ENCODE measurements around the gene DLK2.

DLK2 gene

DNA sequence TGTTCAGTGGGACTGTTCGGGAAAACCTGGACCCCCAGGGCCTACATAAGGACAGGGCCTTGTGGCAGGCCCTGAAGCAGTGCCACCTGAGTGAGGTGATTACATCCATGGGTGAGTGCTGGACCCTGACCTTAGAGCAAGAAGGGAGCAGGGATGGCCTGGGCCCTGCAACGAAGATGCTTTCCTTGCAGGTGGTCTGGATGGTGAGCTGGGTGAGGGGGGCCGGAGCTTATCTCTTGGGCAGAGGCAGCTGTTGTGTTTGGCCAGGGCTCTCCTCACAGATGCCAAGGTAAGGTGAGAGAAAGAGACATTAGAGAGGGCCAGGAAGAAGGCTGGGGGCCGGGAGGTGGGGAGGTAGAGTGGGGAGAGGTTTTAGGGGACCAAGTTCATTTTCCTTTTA, 6.4 kb downstream of the DLK2 start:
- no peak overlapping the region for H3K9ac ChIP-seq (ENCODE audit: low read depth, low read length, poor library complexity)
- no peaks in the 10 kb centered on the region for H3K9me3 ChIP-seq (replicated peaks in 1 of 2; ENCODE audit: control insufficient read depth in 2 of 2, insufficient read depth in 1 of 2, low read depth in 1 of 2, low read length in 2 of 2)
- no peaks in the 10 kb centered on the region for H3K4me1 ChIP-seq (ENCODE audit: control insufficient read depth in 2 of 2, insufficient read depth in 1 of 2, low read depth in 1 of 2, low read length in 2 of 2)
- peaks cover 37 to 74% of the 10 kb centered on the region in 2 donors for H3K36me3 ChIP-seq (replicated peaks in 1 of 2; ENCODE audit: control insufficient read depth in 2 of 2, insufficient read depth in 2 of 2, low read length in 2 of 2)
- no peak overlapping the region for H3K18ac ChIP-seq (ENCODE audit: low read length)
- no peak overlapping the region for H2BK15ac ChIP-seq (ENCODE audit: low read length)
- no peak for DNase-seq (ENCODE audit: low spot score)
- H2AK5ac ChIP-seq (ENCODE audit: low read depth, low read length): no peak overlapping the region
- H3K27ac ChIP-seq (replicated peaks; ENCODE audit: low read length): no peak overlapping the region
- H2AFZ ChIP-seq (ENCODE audit: low read length): no peak overlapping the region
- no peak overlapping the region for H2BK12ac ChIP-seq (ENCODE audit: low read length)
- no peaks in the 10 kb centered on the region for H3K79me1 ChIP-seq (ENCODE audit: low read depth, low read length)
- no peak overlapping the region for H2BK120ac ChIP-seq (ENCODE audit: low read depth, low read length)
- WGBS, 2 donors (ENCODE audit: extremely low coverage in 2 of 2, insufficient read length in 2 of 2, insufficient replicate concordance in 1 of 2): no CpG with 5 or more reads among the region's 4 CpGs
- no peak overlapping the region for H4K8ac ChIP-seq (ENCODE audit: low read depth, low read length)
- H2BK5ac ChIP-seq (ENCODE audit: low read length): no peak overlapping the region
- no peak overlapping the region for H3K4ac ChIP-seq (ENCODE audit: low read length)
- no peak overlapping the region for H3K14ac ChIP-seq (ENCODE audit: low read length)
- no peaks in the 10 kb centered on the region for H3K27me3 ChIP-seq (ENCODE audit: control insufficient read depth in 3 of 3, insufficient read depth in 3 of 3, low read depth in 1 of 3, low read length in 3 of 3)
- H3K23ac ChIP-seq (ENCODE audit: low read depth, low read length, poor library complexity): no peak overlapping the region
- H3K4me3 ChIP-seq (ENCODE audit: low read length in 2 of 2): no peak overlapping the region
- H3K4me2 ChIP-seq (ENCODE audit: insufficient read depth, low read length, poor library complexity, severe bottlenecking): no peak overlapping the region
- no peak overlapping the region for H4K91ac ChIP-seq (ENCODE audit: low read depth, low read length, poor library complexity)

GRCh38 chr6:43447604-43448003, 7.7 kb downstream of the DLK2 start:
- no peak overlapping the region for H3K9ac ChIP-seq (ENCODE audit: low read depth, low read length, poor library complexity)
- H3K4ac ChIP-seq (ENCODE audit: low read length): no peak overlapping the region
- no peaks in the 10 kb centered on the region for H3K79me1 ChIP-seq (ENCODE audit: low read depth, low read length)
- peaks cover 40 to 78% of the 10 kb centered on the region in 2 donors for H3K36me3 ChIP-seq (replicated peaks in 1 of 2; ENCODE audit: control insufficient read depth in 2 of 2, insufficient read depth in 2 of 2, low read length in 2 of 2)
- H3K9me3 ChIP-seq (replicated peaks in 1 of 2; ENCODE audit: control insufficient read depth in 2 of 2, insufficient read depth in 1 of 2, low read depth in 1 of 2, low read length in 2 of 2): no peaks in the 10 kb centered on the region
- no peak overlapping the region for H2BK12ac ChIP-seq (ENCODE audit: low read length)
- no peak overlapping the region for H4K91ac ChIP-seq (ENCODE audit: low read depth, low read length, poor library complexity)
- no peak overlapping the region for H3K4me2 ChIP-seq (ENCODE audit: insufficient read depth, low read length, poor library complexity, severe bottlenecking)
- no peak for DNase-seq (ENCODE audit: low spot score)
- no peak overlapping the region for H2BK120ac ChIP-seq (ENCODE audit: low read depth, low read length)
- WGBS, 2 donors (ENCODE audit: extremely low coverage in 2 of 2, insufficient read length in 2 of 2, insufficient replicate concordance in 1 of 2): 100% methylated on average over 1 of the region's 16 CpGs; no CpG with 5 or more reads in 1 of the 2 donors
- H3K4me3 ChIP-seq (ENCODE audit: low read length in 2 of 2): no peak overlapping the region
- H4K8ac ChIP-seq (ENCODE audit: low read depth, low read length): no peak overlapping the region
- H2AK5ac ChIP-seq (ENCODE audit: low read depth, low read length): no peak overlapping the region
- no peaks in the 10 kb centered on the region for H3K4me1 ChIP-seq (ENCODE audit: control insufficient read depth in 2 of 2, insufficient read depth in 1 of 2, low read depth in 1 of 2, low read length in 2 of 2)
- no peak overlapping the region for H3K18ac ChIP-seq (ENCODE audit: low read length)
- no peaks in the 10 kb centered on the region for H3K27me3 ChIP-seq (ENCODE audit: control insufficient read depth in 3 of 3, insufficient read depth in 3 of 3, low read depth in 1 of 3, low read length in 3 of 3)
- no peak overlapping the region for H3K27ac ChIP-seq (replicated peaks; ENCODE audit: low read length)
- no peak overlapping the region for H2AFZ ChIP-seq (ENCODE audit: low read length)
- no peak overlapping the region for H2BK5ac ChIP-seq (ENCODE audit: low read length)
- no peak overlapping the region for H3K23ac ChIP-seq (ENCODE audit: low read depth, low read length, poor library complexity)
- no peak overlapping the region for H2BK15ac ChIP-seq (ENCODE audit: low read length)
- H3K14ac ChIP-seq (ENCODE audit: low read length): no peak overlapping the region

- H3K27ac ChIP-seq (replicated peaks; ENCODE audit: low read length): no peak overlapping the region
- no CpG with 5 or more reads among the region's 16 CpGs for WGBS, 2 donors (ENCODE audit: extremely low coverage in 2 of 2, insufficient read length in 2 of 2, insufficient replicate concordance in 1 of 2)
- H3K4me1 ChIP-seq (ENCODE audit: control insufficient read depth in 2 of 2, insufficient read depth in 1 of 2, low read depth in 1 of 2, low read length in 2 of 2): no peaks in the 10 kb centered on the region
- H3K4ac ChIP-seq (ENCODE audit: low read length): no peak overlapping the region
- H4K91ac ChIP-seq (ENCODE audit: low read depth, low read length, poor library complexity): no peak overlapping the region
- H2AK5ac ChIP-seq (ENCODE audit: low read depth, low read length): no peak overlapping the region
- no peak overlapping the region for H2BK5ac ChIP-seq (ENCODE audit: low read length)
- no peaks in the 10 kb centered on the region for H3K27me3 ChIP-seq (ENCODE audit: control insufficient read depth in 3 of 3, insufficient read depth in 3 of 3, low read depth in 1 of 3, low read length in 3 of 3)
- H2BK120ac ChIP-seq (ENCODE audit: low read depth, low read length): no peak overlapping the region
- no peak overlapping the region for H4K8ac ChIP-seq (ENCODE audit: low read depth, low read length)
- no peak overlapping the region for H3K14ac ChIP-seq (ENCODE audit: low read length)
- no peak overlapping the region for H3K4me2 ChIP-seq (ENCODE audit: insufficient read depth, low read length, poor library complexity, severe bottlenecking)
- H3K79me1 ChIP-seq (ENCODE audit: low read depth, low read length): no peaks in the 10 kb centered on the region
- H2BK12ac ChIP-seq (ENCODE audit: low read length): no peak overlapping the region
- H3K18ac ChIP-seq (ENCODE audit: low read length): no peak overlapping the region
- H2BK15ac ChIP-seq (ENCODE audit: low read length): no peak overlapping the region
- H3K9me3 ChIP-seq (replicated peaks in 1 of 2; ENCODE audit: control insufficient read depth in 2 of 2, insufficient read depth in 1 of 2, low read depth in 1 of 2, low read length in 2 of 2): no peaks in the 10 kb centered on the region
- peak overlapping the region; percentile 80 for H3K9ac ChIP-seq (ENCODE audit: low read depth, low read length, poor library complexity)
- no peak overlapping the region for H3K23ac ChIP-seq (ENCODE audit: low read depth, low read length, poor library complexity)
- no peak overlapping the region for H3K4me3 ChIP-seq (ENCODE audit: low read length in 2 of 2)
- peaks cover 39 to 70% of the 10 kb centered on the region in 2 donors for H3K36me3 ChIP-seq (replicated peaks in 1 of 2; ENCODE audit: control insufficient read depth in 2 of 2, insufficient read depth in 2 of 2, low read length in 2 of 2)
- DNase-seq (ENCODE audit: low spot score): no peak
- no peak overlapping the region for H2AFZ ChIP-seq (ENCODE audit: low read length)
Observed at GRCh38 chr6:43445576-43445975, 9.8 kb downstream of the DLK2 start.

- no peak overlapping the region for H3K18ac ChIP-seq (ENCODE audit: low read length)
- H2BK5ac ChIP-seq (ENCODE audit: low read length): no peak overlapping the region
- no peak overlapping the region for H4K91ac ChIP-seq (ENCODE audit: low read depth, low read length, poor library complexity)
- no peak overlapping the region for H2BK120ac ChIP-seq (ENCODE audit: low read depth, low read length)
- no peaks in the 10 kb centered on the region for H3K4me1 ChIP-seq (ENCODE audit: control insufficient read depth in 2 of 2, insufficient read depth in 1 of 2, low read depth in 1 of 2, low read length in 2 of 2)
- no peaks in the 10 kb centered on the region for H3K9me3 ChIP-seq (replicated peaks in 1 of 2; ENCODE audit: control insufficient read depth in 2 of 2, insufficient read depth in 1 of 2, low read depth in 1 of 2, low read length in 2 of 2)
- no CpG with 5 or more reads among the region's 8 CpGs for WGBS, 2 donors (ENCODE audit: extremely low coverage in 2 of 2, insufficient read length in 2 of 2, insufficient replicate concordance in 1 of 2)
- no peak overlapping the region for H3K4me3 ChIP-seq (ENCODE audit: low read length in 2 of 2)
- H3K23ac ChIP-seq (ENCODE audit: low read depth, low read length, poor library complexity): no peak overlapping the region
- H3K27me3 ChIP-seq (ENCODE audit: control insufficient read depth in 3 of 3, insufficient read depth in 3 of 3, low read depth in 1 of 3, low read length in 3 of 3): no peaks in the 10 kb centered on the region
- no peak overlapping the region for H2AK5ac ChIP-seq (ENCODE audit: low read depth, low read length)
- H3K27ac ChIP-seq (replicated peaks; ENCODE audit: low read length): no peak overlapping the region
- no peaks in the 10 kb centered on the region for H3K79me1 ChIP-seq (ENCODE audit: low read depth, low read length)
- DNase-seq (ENCODE audit: low spot score): no peak
- no peak overlapping the region for H3K9ac ChIP-seq (ENCODE audit: low read depth, low read length, poor library complexity)
- no peak overlapping the region for H4K8ac ChIP-seq (ENCODE audit: low read depth, low read length)
- no peak overlapping the region for H3K4me2 ChIP-seq (ENCODE audit: insufficient read depth, low read length, poor library complexity, severe bottlenecking)
- no peak overlapping the region for H2BK15ac ChIP-seq (ENCODE audit: low read length)
- H3K14ac ChIP-seq (ENCODE audit: low read length): peak overlapping the region; percentile 17
- no peak overlapping the region for H2BK12ac ChIP-seq (ENCODE audit: low read length)
- peaks cover 32 to 62% of the 10 kb centered on the region in 2 donors for H3K36me3 ChIP-seq (replicated peaks in 1 of 2; ENCODE audit: control insufficient read depth in 2 of 2, insufficient read depth in 2 of 2, low read length in 2 of 2)
- H2AFZ ChIP-seq (ENCODE audit: low read length): no peak overlapping the region
- H3K4ac ChIP-seq (ENCODE audit: low read length): no peak overlapping the region
Observed at GRCh38 chr6:43444582-43444981, 10.8 kb downstream of the DLK2 start.
